Fibroblast of skin of scalp (primary cell): Measurements from ENCODE around the gene DSG1.
"Not testable (repeated sequence)": the region's sequence is repeated elsewhere in the genome, so short reads cannot be mapped to it uniquely, and the experiment has no call there.

Source experiments
- DNase-seq: peaks from one replicate; pipeline ENCODE4 v3.0.0-alpha.2; 2013

DSG1 gene

DNA sequence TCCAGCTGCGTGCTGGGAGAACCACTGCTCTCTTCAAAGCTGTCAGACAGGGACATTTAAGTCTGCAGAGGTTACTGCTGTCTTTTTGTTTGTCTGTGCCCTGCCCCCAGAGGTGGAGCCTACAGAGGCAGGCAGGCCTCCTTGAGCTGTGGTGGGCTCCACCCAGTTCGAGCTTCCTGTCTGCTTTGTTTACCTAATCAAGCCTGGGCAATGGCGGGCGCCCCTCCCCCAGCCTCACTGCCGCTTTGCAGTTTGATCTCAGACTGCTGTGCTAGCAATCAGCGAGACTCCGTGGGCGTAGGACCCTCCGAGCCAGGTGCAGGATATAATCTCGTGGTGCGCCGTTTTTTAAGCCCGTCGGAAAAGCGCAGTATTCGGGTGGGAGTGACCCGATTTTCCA lies 35.4 kb downstream of the DSG1 start:
- not testable (repeated sequence) for DNase-seq

DNA sequence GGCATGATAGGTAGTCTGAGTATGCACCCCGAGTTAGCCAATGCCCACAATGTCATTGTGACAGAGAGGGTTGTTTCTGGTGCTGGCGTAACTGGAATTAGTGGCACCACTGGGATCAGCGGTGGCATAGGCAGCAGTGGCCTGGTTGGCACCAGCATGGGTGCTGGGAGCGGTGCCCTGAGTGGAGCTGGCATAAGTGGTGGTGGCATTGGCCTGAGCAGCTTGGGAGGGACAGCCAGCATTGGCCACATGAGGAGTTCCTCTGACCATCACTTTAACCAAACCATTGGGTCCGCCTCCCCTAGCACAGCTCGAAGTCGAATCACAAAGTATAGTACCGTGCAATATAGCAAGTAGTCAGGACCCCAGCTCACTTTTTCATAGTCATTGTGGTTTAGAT lies 37.0 kb downstream of the DSG1 start:
- no peak for DNase-seq

DNA sequence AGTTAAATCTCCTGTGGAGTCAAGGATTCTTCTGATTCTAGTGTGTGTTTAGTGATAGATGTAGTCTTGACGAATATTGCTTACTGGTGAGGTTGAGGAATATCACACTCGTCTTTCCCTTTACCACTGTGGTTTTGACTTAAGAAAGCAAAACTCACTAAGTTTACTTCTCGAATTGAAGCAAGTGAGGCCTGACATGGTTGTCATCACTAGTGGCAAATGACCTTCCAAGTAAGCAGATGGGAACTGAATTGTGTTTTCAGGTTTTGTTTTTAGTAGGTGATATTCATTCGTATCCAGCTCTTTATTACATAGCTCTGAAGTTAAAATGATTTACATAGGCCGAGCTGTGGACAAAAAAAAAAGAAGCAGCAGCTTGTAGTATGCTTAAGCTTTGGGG lies 38.1 kb downstream of the DSG1 start:
- no peak for DNase-seq

GRCh38 chr18:31364190-31364589 lies 46.2 kb downstream of the DSG1 start:
- no peak for DNase-seq

- DNase-seq: no peak
Observed at GRCh38 chr18:31369478-31369877, 51.5 kb downstream of the DSG1 start.

GRCh38 chr18:31371989-31372388 lies 54.0 kb downstream of the DSG1 start:
- no peak for DNase-seq

DNA sequence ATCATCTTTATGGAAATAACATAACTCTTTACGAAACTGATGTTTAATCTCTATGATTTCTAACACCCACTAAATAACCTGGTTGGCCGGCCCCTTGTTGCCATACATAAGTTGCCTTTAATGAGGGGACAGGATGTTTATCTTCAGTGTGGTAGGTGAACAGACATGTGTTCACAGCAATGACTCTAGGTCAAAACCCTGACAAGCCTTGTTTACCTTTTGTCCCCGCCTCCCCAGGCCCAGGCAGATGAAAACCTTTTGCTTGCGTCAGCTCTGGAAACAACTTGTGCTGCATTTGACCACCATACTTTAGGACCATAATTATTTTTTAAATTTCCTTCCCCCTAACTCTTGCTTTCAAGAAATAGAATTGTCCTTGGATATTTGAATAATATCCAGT lies 55.7 kb downstream of the DSG1 start:
- no peak for DNase-seq

DNA sequence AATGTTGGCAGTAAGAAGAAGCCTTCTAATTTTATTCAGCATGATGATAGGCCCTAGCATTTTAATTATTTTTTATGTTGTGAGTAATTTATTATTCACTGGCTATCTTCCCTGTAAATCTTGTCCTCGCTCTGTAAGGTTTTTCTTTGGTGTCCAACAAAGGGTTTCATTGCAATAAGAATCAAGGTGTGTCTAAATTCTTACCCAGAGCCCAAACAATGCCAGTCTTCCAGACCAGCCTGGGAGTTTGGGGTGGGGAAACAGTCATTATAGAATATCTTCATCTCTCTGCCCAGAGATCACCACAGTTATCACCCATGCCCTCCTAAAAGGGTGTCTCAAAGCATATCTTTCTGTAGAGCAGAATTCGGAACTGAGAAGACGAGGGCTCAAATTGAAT lies 58.5 kb downstream of the DSG1 start, which contains the start of gene DSG4:
Gene DSG4 (plus strand): TSS at position 301 of the 400 bp plus-strand sequence. CDS start 135 bp downstream, outside the sequence.
- no peak for DNase-seq

- no peak for DNase-seq
Observed at GRCh38 chr18:31380912-31381311, 63.0 kb downstream of the DSG1 start.

GRCh38 chr18:31382107-31382506 lies 64.1 kb downstream of the DSG1 start:
- DNase-seq: no peak

GRCh38 chr18:31386741-31387140 lies 68.8 kb downstream of the DSG1 start:
- DNase-seq: no peak

DNA sequence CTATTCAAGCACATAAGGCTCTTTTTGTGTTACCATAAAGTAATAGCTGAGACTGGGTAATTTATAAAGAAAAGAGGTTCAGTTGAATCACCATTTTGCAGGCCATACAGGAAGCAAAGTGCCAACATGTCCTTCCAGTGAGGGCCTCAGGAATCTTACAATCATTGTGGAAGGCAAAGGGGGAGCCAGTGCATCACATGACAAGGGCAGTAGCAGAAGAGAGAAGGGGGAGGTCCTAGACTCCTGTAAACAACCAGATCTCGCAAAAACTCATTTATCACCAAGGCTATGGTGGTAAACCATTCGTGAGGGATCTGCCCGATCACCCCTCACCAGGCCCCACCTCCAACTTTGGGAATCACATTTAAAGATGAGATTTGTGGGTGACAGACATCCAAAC lies 75.3 kb downstream of the DSG1 start:
- no peak for DNase-seq

DNA sequence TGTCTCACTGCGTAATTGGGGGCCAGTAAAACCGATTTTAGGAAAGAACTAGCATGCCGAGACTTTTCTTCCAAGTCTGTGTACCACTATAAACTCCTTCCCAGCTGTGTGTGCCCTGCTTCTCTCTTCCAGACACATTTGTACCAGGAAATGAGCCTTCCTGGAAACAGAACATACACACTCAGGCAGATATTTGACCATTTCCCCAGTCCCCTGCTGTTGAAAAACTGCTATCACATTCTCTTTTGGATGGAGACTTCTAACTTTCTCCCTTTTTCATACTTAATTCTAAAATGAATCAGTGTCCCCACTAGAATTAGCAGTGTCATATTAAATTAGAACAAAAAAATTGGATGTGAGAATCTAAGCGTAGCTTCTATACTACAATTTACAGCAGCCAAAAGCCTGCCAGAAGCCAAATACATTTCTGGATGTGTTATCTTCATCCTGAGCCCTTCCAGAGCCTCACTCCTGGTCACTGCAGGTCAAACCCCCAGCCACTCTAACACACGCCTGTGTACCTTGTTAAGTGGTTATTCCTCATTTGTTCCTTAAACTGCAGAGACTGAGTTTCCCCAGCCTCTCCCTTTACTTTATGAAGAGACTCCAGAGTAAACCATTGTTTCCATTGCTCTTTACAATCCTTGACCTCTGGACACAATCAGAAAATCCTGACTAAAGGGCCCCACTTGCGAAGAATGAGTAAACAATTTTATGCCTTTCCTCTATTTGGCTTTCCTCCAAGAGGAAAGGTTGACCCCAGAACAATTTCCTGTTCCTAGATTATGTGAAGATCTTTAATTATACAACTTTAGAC lies 79.0 kb downstream of the DSG1 start:
- DNase-seq: no peak

- DNase-seq: no peak
Observed at GRCh38 chr18:31398191-31398590, 80.2 kb downstream of the DSG1 start.

GRCh38 chr18:31399306-31400032 lies 81.5 kb downstream of the DSG1 start:
- DNase-seq: no peak

DNA sequence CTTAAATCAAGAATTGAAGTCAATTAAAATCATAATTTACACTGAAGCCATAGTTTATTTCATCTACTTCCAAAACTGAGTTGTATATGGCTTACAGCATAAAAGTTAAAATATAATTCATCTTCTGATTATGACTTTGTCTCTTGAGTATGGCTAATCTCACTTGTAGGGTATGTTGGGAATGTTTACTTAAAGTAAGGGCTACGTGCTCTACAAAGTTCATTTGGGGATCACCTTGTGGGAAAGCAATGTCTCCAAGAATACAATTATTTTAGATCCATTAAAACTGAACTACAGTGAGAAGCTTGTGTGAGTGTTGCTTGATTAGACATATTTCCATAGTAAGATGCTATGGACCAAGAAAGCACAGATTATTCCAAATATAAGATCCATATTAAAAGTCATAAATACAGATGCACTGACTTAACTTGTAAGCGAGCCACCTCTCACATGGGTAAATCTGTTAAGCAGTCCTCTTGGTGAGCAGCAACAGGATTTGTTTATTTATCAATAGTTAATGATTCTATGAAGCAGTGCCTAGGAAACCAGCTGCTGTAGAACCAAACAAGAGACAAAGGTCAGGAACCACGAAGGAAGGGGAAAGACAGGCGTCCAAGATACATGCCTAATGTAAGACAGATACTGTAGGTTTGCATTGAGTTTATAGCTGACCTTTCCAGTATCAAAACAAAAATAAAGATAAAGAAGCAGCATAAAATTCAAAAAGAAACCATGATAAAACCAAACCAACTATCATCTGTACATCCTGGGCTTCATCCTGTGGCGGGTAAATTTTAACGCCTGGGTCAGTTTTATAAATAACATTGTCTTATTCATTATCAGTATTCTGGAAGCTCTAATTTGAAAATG lies 83.4 kb downstream of the DSG1 start:
- no peak for DNase-seq

DNA sequence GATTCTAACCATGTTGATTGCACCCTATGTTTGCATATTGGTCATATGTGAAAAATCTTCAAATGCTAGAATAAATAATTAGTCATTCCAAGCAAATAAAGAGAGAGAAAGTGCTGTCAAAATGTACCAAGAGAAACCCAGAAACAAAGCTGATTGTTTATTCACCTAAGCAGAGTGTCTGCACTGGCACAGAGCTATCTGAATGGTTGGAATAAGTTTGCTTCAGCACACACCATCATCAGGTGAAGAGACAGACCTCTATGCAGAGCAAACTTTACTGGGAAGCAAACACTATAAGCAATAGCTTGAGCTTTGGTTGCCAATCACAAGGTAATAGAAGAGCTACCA lies 84.0 kb downstream of the DSG1 start:
- DNase-seq: no peak

DNA sequence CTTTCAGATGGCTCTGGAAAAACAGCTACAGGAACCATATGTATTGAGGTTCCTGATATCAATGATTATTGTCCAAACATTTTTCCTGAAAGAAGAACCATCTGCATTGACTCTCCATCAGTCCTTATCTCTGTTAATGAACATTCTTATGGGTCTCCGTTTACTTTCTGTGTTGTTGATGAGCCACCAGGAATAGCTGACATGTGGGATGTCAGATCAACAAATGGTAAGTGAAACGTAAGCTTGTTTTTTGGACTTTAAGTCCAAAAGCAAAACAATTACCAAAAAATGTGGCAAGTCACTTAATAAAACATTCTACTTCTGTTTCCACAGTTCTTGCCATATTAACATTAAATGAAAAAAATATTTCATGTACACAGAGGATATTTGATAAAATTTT lies 85.4 kb downstream of the DSG1 start:
- no peak for DNase-seq
